Stimulated activated CD8-positive, alpha-beta memory T cell treated with anti-CD3 and anti-CD28 coated beads, Interleukin-15, amount 100 ng/mL, for 48 hours (primary cell): ENCODE measurements around the gene OR7A5.
A peak's percentile ranks its signal among the peaks of the same experiment; 100 is the strongest.
"Not testable (repeated sequence)": the region's sequence is repeated elsewhere in the genome, so short reads cannot be mapped to it uniquely, and the experiment has no call there.

Experiments used
- DNase-seq, 2 donors: peaks; one replicate each; pipeline ENCODE4 v3.0.0-alpha.2; 2020; ENCODE audit warnings: low read depth in 2 of 2

Gene OR7A5

DNA sequence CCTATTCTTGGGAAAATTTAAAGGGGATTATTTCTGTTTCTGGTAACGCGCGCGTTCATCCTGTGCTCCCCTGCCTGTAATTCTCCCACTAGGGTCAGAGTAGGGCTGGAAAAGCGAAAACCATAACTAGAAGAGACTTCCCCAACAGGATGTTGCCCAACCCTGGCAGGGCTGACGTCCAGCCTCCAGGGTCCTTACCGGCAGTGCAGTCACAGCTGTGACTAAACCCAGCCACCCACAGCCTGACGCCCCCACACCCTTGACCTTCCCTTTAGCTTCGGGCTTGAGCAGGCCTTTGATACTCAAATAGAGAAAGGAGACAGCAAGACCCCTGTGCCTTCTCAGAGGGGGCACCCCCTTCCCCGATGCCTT is 50.3 kb downstream of the OR7A5 start:
- DNase-seq, result peak in 1 of 2 donors; percentile 49

DNA sequence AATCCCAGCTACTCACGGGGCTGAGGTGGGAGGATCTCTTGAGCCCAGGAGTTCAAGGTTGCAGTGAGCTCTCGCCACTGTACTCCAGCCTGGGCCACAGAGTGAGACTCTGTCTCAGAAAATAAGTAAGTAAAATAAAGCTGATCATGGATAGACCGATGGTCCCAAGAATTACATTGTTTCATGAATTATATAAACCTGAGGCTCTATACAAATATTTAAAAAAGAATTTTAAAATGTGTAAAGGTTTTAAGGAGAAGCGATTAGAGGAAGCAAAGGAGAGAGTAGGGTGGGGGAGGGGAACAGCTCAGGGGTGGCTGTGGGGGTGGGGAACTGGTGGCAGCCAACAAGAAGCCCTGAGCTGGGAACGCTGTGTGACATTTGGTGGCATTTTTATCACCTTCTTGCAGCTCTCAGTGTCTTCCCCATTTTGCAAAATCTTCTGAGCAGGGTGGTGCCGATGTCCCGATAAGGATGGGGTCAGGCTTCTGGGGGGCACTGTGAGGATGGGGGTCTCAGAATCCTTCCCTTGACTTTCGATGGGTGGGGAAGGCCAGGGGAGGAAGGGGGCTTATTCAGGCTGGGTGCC is 51.5 kb downstream of the OR7A5 start:
- not testable (repeated sequence) for DNase-seq

DNA sequence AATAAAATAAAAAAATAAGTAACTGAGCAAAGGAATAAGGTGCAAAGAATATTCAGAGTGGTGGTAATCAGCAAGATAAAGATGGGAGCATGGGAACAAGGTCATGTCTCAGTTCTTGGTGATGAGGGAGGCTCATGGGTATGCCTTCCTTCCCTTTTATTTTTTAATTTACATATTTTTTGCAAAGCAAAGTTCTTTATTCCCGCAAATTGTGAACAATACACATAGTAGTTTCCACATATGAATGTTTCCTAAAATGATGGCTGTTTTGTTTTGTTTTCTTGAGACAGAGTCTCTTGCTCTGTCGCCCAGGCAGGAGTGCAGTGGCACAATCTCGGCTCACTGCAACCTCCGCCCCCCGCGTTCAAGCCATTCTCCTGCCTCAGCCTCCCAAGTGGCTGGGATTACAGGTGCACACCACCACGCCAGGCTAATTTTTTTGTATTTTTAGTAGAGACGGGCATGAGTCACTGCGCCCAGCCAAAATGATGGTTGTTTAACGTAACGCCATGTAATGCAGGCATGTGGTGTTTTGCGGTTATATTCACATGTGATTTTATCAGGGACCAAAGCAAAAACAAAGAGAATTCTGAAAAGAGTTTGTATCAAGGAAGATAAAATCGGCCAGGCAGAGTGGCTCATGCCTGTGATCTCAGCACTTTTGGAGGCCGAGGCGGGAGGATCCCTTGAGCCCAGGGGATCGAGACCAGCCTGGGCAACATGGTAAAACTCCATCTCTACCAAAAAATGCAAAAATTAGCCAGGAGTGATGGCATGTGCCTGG is 52.2 kb downstream of the OR7A5 start:
- DNase-seq, result no peak

DNA sequence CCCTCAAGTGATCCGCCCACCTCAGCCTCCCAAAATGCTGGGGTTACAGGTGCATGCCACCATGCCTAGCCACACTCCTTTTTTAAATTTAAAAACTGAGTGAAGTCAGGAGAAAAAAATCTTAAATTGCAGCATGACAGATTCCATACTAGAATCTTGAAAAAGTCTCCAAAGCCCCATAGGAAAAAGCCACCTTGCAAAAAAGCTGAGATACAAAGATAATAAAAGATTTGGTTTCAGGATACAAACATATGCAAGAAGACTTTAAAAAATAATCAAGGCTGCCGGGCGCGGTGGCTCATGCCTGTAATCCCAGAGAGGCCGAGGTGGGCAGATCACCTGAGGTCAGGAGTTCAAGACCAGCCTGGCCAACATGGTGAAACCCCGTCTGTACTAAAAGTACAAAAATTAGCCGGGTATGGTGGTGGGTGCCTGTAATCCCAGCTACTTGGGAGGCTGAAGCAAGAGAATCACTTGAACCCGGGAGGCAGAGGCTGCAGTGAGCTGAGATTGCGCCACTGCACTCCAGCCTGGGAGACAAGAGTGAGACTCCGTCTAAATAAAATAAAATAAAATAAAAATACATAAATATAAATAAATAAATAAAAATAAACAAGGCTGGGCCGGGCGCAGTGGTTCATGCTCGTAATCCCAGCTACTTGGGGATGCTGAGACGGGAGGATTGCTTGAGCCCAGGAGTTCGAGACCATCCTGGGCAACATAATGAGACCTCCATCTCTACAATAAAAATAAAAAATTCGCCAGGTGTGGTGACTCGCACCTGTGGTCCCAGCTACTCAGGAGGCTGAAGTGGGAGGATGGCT is 53.1 kb downstream of the OR7A5 start:
- DNase-seq, result not testable (repeated sequence)

DNA sequence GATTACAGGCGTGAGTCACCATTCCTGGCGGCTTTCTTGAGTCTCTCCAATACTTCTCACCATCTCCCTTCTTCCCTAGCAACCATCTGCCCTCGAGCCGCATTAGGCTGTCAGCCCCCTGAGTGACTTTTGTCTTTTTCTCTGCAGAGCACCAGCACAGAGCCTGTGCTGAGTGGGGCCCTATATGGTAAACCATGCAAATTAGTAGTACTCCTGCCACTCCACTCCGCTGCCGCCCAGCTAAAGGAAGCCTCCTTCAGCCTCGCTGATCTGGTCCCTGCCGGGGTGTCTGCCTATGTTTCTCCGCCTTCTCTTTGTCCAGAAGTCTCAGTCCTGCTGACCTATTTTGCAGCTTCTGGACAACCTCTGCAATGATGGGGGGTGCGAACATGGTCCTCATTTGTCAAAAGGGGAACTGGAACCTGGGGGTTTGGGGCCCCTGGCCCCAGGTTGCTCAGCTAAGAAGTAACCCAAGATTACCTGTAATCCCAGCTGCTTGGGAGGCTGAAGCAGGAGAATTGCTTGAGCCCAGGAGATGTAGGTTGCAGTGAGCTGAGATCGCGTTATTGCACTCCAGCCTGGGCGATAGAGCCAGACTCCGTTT is 54.3 kb downstream of the OR7A5 start:
- not testable (repeated sequence) for DNase-seq

GRCh38 chr19:14779151-14779550 is 55.8 kb downstream of the OR7A5 start:
- no peak for DNase-seq

- not testable (repeated sequence) for DNase-seq
Observed at GRCh38 chr19:14778110-14778845, 56.7 kb downstream of the OR7A5 start, which contains the start of gene ADGRE2. Gene ADGRE2, minus strand, starts transcription at chr19:14778560. Its CDS starts 1,804 bp downstream, at chr19:14776756.

DNA sequence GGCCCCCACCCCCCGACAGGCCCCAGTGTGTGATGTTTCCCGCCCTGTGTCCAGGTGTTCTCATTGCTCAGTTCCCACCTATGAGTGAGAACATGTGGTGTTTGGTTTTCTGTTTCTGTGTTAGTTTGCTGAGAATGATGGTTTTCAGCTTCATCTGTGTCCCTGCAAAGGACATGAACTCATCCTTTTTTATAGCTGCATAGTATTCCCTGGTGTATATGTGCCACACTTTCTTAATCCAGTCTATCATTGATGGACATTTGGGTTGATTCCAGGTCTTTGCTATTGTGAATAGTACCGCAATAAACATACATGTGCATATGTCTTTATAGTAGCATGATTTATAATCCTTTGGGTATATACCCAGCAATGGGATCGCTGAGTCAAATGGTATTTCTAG is 57.3 kb downstream of the OR7A5 start:
- not testable (repeated sequence) for DNase-seq
